ENCODE results near the gene CCND1.
A peak's percentile ranks its signal among the peaks of the same experiment; 100 is the strongest.

Gene CCND1

GRCh38 chr11:69642549-69642912 is 1.6 kb downstream of the CCND1 start:
- DNase-seq = peak; percentile 53

DNA sequence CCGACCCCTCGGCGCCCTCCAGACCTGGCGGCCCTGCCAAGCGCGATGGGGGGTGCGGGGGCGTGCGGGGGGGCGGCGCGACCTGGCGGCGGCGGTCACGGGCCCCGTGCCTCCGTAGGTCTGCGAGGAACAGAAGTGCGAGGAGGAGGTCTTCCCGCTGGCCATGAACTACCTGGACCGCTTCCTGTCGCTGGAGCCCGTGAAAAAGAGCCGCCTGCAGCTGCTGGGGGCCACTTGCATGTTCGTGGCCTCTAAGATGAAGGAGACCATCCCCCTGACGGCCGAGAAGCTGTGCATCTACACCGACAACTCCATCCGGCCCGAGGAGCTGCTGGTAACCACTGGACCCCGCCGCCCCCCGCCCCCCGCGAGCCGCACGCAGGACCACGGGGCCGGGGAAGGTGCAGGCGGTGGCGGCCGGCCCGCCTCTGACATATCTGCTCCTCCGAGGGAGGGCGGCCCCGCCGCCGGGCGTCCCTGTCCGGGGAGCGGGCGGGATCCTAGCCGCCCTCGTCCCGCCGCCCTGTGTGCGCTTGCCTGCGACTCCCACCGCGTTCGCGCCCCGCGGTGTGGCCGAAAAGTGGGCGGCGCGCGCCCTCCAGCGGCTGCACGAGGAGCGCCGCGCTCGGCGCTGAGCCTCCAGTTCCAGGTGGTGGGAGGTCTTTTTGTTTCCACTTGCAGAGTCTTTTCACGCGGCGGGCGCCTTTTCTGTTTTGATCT is 2.1 kb downstream of the CCND1 start:
- peak; percentile 85 for DNase-seq

DNA sequence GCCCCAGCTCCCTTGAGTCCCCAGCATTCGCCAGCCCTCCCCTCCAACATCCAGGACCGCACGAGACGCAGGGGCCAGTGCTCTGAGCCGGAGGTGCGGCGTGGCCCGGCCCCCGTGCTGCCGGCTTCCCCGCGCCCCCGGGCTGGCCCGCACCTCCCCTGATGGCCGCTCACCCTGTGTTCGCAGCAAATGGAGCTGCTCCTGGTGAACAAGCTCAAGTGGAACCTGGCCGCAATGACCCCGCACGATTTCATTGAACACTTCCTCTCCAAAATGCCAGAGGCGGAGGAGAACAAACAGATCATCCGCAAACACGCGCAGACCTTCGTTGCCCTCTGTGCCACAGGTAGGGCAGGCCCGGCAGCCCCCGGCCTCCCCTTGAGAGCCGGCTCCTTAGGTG is 2.7 kb downstream of the CCND1 start:
- DNase-seq = no peak

GRCh38 chr11:69644071-69644961 is 3.4 kb downstream of the CCND1 start:
- DNase-seq = no peak

DNA sequence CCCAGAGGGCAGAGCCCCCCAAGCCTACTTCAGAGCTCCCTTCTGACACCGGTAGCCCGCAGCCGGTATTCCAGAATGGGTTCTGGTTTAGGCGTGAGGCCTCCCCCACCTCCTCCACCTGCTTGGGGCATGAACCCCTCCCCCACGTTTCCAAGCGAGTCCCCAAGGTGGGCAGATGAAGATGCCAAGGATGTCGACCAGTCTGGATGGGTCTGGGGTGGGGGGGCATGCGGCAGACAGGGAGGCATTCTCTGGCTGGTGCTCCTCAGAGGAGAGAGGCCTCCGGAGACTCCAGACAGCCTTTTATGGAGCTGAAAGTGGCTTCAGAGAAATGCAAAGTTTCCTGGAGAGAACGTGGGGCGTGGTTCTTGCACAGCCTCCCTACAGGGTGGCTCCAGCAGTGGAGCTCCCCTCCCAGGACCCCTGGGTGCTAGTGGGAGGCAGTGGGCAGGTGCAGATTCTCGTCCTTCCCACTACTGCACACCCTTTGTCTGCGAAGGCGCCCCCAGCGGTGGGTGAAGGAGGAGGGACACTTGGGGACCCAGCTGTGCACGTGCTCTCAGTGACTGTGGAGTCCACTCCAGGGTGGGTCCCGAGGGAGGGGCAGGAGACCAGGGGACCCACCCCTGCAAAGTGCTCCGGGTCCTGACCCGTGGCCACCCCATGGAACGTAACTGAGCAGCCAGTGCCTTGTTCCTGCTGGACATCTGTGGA is 4.2 kb downstream of the CCND1 start:
- no peak for DNase-seq

GRCh38 chr11:69645801-69646492 is 5.0 kb downstream of the CCND1 start:
- no peak for DNase-seq

DNA sequence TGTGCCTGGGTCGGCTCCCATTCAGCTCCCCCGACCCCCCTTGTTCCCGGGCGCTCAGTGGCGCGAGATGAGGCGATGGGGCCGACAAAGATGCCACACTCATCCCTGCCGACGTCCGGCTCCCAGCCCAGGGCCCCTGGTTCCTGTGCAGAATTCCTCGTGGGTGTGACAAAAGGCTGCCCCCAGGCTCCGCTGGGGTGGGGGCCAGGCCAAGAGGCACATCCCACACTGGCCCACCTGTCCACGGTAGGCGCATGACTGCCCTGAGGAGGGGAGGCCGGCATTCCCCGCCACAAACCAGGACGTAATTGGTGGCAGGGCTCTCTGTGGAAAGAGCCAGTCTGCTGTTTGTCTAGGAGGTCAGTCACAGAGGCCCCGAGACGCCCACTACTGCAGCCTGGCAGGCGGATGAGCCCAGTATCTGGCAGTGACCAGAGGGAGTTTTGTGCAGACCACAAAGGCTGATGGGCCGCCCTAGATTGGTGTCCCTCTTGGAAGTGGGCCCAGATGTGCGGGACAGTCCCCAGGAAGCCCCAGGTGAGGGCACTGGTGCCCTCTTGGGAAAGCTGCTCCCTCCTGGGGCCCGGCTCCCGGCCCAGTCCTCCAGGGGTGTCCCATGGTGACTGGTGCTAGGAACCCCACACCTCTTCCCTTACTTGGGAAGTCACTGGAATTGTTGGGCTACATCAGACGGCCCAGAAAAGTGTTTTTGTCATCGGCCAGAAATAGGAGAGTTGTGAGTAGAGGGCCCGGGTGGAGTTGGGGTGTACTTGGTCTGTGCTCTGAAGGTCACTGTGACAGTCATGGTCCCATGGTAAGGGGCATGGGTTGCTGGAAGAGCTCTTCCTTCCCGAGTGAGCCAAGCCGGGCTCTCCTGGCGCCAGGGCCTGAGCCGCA is 5.8 kb downstream of the CCND1 start:
- no peak for DNase-seq

DNA sequence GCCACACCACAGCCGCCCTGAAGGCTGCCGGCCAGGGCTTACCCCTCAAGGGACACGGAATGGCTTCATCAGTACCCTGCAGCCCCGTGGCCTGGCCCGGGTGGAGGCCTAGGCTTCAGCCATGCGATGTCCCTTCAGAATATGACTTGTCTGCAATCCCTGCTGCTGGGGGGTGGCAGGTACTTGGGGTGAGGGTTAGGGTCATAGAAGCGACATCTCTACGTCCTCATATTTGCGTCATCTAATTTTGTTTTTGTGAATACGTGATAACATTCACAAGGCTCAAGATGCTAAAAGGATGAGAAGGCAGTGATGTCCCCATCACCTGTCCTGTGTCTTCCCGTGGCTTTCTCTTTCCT is 6.4 kb downstream of the CCND1 start:
- DNase-seq = no peak

GRCh38 chr11:69647761-69648497 is 7.0 kb downstream of the CCND1 start:
- DNase-seq = no peak

DNA sequence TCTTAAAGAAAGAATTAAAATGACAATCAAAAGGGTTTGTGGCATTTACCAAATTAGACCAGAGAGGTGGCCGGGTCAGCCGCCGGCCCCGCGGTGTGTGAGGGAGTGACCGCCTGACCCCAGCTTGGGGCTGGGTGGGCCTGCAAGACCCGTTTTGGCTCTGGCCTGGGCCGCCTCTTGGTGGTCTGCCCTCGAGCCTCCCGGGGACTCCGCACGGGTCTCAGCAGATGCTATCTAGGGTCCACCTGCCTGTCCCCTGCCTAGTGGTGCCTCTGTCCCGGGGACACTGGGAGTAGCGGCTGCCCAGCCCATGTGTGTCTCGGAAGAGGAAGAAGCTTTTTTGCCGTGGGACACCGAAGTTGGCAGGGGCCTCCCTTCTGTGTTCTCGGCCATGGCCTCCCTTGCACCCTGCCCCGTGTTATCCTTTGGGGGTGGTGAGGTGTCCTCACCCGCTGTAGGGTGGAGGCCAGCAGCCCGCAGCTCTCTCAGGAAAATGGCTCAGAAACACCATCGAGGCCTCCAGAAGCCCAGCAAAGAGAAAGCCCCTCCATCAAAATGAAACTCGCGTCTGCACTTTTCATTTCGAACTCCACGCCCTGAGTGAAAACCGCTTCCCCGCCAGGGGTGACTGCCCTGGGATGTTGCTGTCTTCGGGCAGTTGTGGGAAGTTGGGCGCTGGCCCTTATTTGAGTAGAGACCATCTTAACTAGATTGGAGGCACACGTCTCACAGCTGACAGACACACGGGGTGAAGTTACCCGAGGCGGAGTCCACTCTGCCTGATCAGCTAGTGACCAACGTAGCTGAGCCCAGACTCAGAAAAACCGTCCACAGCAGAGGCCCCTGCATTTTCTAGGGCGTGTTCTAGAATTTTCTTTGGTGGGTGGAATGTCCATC is 8.0 kb downstream of the CCND1 start:
- no peak for DNase-seq

- DNase-seq = no peak
Measured at GRCh38 chr11:69649576-69649900, 8.6 kb downstream of the CCND1 start.

DNA sequence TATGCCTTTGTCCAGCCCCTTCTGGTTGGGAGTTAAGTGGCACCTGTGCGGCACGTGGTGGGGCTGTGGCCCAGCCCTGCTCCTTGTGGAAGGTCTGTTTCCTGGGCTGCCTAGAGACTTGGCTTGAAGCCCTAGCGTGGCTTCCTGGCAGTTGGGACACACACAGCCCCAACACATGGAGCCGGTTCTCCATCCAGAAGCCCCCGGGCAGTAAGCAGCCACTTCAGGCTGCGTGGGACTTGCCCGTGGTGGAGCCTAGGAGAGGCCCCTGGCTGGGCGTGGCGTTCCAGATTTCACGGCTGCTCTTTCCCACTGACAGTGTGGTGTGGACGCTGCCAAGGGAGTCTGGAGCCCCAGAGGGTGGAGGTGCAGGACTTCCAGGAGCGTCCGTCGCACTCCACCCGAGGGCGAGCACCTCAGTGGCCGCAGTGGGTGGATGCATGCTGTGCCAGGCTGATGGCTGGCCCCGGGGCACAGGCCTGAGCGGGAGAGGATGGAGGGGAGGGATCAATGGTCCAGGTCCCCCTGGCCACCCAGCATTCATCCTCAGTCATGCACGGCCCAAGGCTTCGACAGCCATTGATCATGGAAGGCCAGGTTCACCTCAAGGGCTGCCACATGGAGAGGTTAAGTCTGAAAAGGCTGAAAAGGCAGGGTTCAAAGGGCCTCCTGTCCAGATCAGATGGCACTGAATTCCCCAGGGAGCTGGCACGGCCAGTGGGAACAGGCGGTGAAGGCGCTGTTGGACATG is 9.3 kb downstream of the CCND1 start:
- no peak for DNase-seq

DNA sequence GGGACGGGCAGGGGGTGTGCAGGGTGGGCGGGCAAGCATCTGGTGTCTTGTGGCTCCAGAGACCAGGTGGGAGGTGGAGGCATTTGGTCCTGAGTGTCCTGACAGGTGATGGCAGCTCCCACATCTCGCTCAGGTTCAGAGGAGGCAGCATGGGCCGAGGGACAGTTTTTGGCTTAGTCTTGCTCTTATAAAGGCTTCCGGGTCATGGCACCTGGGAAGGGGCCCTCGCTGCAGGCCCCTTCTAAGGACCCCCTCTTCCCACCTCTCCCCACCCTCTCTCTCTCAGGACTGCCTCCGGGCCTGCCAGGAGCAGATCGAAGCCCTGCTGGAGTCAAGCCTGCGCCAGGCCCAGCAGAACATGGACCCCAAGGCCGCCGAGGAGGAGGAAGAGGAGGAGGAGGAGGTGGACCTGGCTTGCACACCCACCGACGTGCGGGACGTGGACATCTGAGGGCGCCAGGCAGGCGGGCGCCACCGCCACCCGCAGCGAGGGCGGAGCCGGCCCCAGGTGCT is 9.9 kb downstream of the CCND1 start:
- no peak for DNase-seq

DNA sequence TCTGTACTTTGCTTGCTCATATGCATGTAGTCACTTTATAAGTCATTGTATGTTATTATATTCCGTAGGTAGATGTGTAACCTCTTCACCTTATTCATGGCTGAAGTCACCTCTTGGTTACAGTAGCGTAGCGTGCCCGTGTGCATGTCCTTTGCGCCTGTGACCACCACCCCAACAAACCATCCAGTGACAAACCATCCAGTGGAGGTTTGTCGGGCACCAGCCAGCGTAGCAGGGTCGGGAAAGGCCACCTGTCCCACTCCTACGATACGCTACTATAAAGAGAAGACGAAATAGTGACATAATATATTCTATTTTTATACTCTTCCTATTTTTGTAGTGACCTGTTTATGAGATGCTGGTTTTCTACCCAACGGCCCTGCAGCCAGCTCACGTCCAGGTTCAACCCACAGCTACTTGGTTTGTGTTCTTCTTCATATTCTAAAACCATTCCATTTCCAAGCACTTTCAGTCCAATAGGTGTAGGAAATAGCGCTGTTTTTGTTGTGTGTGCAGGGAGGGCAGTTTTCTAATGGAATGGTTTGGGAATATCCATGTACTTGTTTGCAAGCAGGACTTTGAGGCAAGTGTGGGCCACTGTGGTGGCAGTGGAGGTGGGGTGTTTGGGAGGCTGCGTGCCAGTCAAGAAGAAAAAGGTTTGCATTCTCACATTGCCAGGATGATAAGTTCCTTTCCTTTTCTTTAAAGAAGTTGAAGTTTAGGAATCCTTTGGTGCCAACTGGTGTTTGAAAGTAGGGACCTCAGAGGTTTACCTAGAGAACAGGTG is 11.1 kb downstream of the CCND1 start:
- DNase-seq = no peak

GRCh38 chr11:69652999-69653398 is 12.0 kb downstream of the CCND1 start:
- DNase-seq = no peak

GRCh38 chr11:69653406-69653960 is 12.5 kb downstream of the CCND1 start:
- DNase-seq = no peak

- no peak for DNase-seq
Measured at GRCh38 chr11:69654001-69654659, 13.2 kb downstream of the CCND1 start.
